ENCODE results near the gene CLEC19A.

The CLEC19A gene

DNA sequence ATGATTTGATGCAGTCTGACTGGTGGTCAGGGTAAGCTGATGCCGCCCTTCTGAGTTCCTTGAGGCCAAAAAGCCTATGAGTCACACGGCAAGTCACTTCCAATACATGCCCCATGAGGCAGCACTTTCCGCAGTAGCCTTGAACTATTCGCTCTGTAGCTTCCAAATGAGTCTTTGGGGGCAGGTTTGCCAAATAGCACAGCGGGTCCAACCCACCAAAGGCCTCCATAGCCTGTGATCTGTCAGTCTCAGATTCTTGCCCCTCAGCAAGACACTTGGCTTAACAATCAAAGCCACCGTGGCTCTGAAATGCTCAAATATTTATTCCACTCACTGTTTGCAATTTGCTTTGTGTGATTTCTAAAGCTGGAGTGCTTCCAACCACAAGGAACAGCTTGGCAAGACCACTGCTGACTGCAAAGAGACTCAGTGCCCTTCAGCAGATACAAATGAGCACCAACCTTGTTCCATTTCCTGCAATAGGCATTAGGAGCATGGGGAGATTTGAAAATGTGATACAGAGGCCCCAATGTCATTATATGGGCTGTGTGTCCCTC, 45.4 kb downstream of the CLEC19A start:
- DNase-seq = no peak

DNA sequence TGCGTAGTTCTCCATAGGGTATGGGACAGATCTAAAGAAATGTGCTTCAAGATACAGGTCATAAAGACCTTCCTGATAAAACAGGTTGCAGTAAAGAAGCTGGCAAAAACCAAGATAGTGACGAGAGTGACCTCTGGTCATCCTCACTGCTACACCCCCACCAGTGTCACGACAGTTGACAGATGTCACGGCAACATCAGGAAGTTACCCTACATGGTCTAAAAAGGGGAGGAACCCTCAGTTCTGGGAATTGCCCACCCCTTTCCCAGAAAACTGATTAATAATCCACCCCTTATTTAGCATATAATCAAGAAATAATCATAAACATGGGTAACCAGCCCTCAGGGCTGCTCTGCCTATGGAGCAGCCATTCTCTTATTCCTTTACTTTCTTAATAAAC, 46.3 kb downstream of the CLEC19A start:
- no peak for DNase-seq

- no peak for DNase-seq
Observed at GRCh38 chr16:19338335-19338734, 52.8 kb downstream of the CLEC19A start.

GRCh38 chr16:19344224-19344801, 58.8 kb downstream of the CLEC19A start:
- no peak for DNase-seq

- no peak for DNase-seq
Observed at GRCh38 chr16:19344980-19345379, 59.4 kb downstream of the CLEC19A start.

GRCh38 chr16:19346335-19346922, 60.9 kb downstream of the CLEC19A start:
- DNase-seq = no peak

- DNase-seq = no peak
Observed at GRCh38 chr16:19348125-19348524, 62.6 kb downstream of the CLEC19A start.

DNA sequence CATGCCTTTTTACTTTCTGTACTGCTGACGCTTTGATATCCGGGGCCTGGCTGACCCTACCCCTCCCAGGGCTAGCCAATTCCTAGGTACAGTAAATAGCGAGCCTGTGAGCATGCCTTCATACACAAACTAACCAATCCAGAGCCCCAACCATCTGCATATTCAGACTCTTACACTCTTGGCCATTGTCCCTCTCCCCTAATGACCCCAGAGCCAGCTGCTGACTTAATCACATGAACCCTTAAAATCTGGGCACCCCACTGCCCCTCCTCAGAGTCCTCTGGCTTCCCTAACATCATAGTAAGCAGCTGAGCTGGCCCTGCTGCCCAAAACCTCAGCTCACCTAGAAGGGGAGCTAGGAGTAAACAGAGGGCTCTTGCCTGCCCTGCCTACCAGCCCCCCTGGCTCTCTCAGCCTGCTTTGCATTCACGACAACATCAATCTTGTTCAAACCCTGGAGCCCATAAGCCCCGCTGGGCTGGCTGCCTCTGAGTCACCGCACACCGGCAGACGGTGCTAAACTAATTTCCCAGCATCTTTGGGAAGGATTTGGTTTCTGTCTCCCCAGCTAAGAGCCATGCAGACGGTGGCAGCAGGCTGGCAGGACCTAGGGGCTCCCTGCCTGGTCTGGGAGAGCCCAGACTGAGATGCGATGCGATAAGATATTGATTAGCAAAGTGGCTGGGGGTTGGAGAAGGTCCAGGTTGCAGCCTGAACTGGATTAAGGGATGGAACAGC, 63.2 kb downstream of the CLEC19A start:
- DNase-seq = no peak

DNA sequence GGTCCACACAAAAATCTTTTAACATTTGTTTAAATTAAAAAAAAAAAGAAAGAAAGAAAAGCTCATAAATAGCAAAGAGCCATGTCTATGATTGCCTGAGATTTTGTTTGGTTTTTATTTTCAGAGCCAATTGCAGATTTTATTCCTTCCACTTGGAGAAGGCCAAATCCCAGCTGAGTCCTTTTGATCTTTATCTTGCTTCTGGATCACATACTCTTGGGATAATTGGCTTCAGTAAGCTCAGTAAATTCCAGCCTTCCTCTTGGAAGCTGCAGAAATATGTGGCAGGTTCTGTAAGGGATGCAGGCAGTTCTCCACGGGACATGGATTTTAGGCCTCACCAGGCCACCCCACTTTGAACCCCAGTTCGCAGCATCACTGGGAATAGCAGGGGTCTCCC, 68.8 kb downstream of the CLEC19A start:
- DNase-seq = no peak

- DNase-seq = no peak
Observed at GRCh38 chr16:19356024-19356952, 70.8 kb downstream of the CLEC19A start.

- DNase-seq = no peak
Observed at GRCh38 chr16:19359556-19359955, 74.0 kb downstream of the CLEC19A start.

All from CD4-positive, alpha-beta T cell treated with Interleukin-4 for 4 hours (primary cell).